ENCODE data around the gene TMPRSS3.

DNA sequence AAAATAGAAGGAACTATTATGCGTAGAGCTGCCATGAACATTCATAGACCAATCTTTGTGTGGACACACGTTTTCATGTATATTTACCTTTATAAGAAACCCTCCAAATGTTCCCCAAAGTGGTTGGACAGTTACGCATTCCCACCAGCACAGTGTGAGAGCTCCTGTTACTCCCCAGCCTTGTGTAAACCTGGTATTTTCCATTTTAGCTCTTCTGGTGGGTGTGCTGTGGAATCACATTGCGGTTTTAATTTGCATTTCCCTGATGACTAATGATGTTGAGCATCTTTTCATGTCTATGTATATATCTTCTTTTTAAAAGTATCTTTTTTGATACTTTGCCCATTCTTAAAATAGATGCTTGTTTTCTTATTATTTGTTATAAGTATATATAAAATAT lies 4.7 kb upstream of the TMPRSS3 start:
- TF ChIP-seq CTCF (IDR thresholded peaks at IDR 0.05) (no peak), POLR2A (IDR thresholded peaks at IDR 0.05) (no peak)
